H1 (cell line): ENCODE results near the gene HIPK2. TPM values are rescaled to one million over a fixed set of nuclear protein-coding genes. Genes with fewer than 3 reads are reported as not detected.

Experiments used
- RBBP5 ChIP-seq: IDR thresholded peaks from 2 replicates; pipeline ENCODE4 v1.7.1; 2012; ENCODE audit warnings: low read depth, mild to moderate bottlenecking, inconsistent platforms, low read length, moderate library complexity, borderline replicate concordance
- SAP30 ChIP-seq: fragments of 300-600 bp; sonication (generic); IDR thresholded peaks from 2 replicates; pipeline ENCODE4 v1.7.1; 2012; ENCODE audit warnings: low read length, moderate library complexity, mild to moderate bottlenecking, inconsistent platforms; ENCODE audit not compliant: insufficient read depth, insufficient replicate concordance
- polyA plus RNA-seq, 7 experiments: library from polyadenylated mRNA; depleted of rRNA in 3 of 7; stranded (reverse) in 5 of 7; unstranded in 2 of 7; fragments of >200 nt in 5 of 7; fragments of 200-250 nt in 2 of 7; gene quantifications; 1 replicate in 5 of 7; 2 replicates in 1 of 7; 4 replicates in 1 of 7; pipeline versions ENCODE4 v1.2.1 to v1.2.3, GENCODE V29; 2011 to 2013; ENCODE audit warnings: missing spikeins in 2 of 7, mixed read lengths in 2 of 7
- total RNA-seq: library from RNA; stranded (reverse); fragmentation: NEBNext Ultra II Directional; extraction: Animal tissue kit (Norgen Biotek cat#: 25700); gene quantifications from 2 replicates; pipeline ENCODE4 v1.2.1, GENCODE V29; 2021
- TF ChIP-seq, protein P1 (sequence below), 3 experiments: IDR thresholded peaks; 1 replicate in 2 of 3; 2 replicates in 1 of 3; pipeline versions ENCODE4 v1.5.1 to v1.6.1; 2011; ENCODE audit warnings: low read length in 3 of 3, mild to moderate bottlenecking in 3 of 3, inconsistent platforms in 2 of 3, low read depth in 1 of 3, moderate library complexity in 1 of 3; ENCODE audit not compliant: insufficient read depth in 1 of 3; ENCODE audit errors: control extremely low read depth in 1 of 3
- TF ChIP-seq, protein P2 (sequence below): IDR thresholded peaks from 2 replicates; pipeline ENCODE4 v1.6.1; 2011; ENCODE audit warnings: low read depth, mild to moderate bottlenecking, low read length; ENCODE audit not compliant: insufficient read depth

Gene HIPK2
- total and polyA plus RNA-seq, 2 of the 8 experiments (the other 6 are each of a cell fraction or from before 2014, with no cell fraction given), result 8.3 to 24.3 TPM

DNA sequence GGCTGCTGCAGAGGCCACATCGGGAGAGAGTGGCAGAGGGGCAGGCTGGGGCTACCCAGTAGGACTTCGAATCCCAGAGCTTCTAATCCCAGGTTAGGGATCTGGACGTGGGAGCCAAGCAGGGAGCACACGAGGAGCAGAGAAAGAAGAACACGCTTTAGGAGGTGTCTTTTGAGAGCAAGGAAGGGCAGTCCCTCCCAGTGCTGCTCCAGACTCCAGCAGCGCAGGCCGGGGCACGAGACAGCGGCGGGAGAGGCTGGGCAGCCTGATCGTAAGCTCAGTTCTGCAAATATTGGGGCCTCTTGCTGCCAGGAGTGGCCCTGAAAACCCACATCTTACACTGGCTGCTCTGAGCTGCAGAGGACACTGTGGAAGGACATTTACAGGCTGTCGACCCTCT lies 75.9 kb downstream of the HIPK2 start (continued):
- no peak for TF ChIP-seq SAP30
- TF ChIP-seq, protein P1, sequence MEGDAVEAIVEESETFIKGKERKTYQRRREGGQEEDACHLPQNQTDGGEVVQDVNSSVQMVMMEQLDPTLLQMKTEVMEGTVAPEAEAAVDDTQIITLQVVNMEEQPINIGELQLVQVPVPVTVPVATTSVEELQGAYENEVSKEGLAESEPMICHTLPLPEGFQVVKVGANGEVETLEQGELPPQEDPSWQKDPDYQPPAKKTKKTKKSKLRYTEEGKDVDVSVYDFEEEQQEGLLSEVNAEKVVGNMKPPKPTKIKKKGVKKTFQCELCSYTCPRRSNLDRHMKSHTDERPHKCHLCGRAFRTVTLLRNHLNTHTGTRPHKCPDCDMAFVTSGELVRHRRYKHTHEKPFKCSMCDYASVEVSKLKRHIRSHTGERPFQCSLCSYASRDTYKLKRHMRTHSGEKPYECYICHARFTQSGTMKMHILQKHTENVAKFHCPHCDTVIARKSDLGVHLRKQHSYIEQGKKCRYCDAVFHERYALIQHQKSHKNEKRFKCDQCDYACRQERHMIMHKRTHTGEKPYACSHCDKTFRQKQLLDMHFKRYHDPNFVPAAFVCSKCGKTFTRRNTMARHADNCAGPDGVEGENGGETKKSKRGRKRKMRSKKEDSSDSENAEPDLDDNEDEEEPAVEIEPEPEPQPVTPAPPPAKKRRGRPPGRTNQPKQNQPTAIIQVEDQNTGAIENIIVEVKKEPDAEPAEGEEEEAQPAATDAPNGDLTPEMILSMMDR (IDR thresholded peaks at IDR 0.05; ENCODE audit: control extremely low read depth in 1 of 3, insufficient read depth in 1 of 3, low read depth in 1 of 3, low read length in 3 of 3), result no peak
- no peak for TF ChIP-seq RBBP5
- TF ChIP-seq, protein P2, sequence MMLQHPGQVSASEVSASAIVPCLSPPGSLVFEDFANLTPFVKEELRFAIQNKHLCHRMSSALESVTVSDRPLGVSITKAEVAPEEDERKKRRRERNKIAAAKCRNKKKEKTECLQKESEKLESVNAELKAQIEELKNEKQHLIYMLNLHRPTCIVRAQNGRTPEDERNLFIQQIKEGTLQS, result no peak
